ENCODE data around the gene PAX2. TPM values are rescaled to one million over a fixed set of nuclear protein-coding genes. Genes with fewer than 3 reads are reported as not detected.
A peak's percentile ranks its signal among the peaks of the same experiment; 100 is the strongest.

Gene PAX2
- total RNA-seq, 3 donors from 2014 or later, result not detected

- peaks cover 39% of the 10 kb centered on the region for H3K4me1 Mint-ChIP-seq (ENCODE audit: low read depth)
- ATAC-seq (no peak), DNase-seq (no peak)
- peaks cover 90% of the 10 kb centered on the region for H3K27me3 Mint-ChIP-seq (ENCODE audit: low read depth)
- H3K4me3 Mint-ChIP-seq, result no peak overlapping the region
- H3K36me3 Mint-ChIP-seq (ENCODE audit: insufficient read depth), result no peaks in the 10 kb centered on the region
- H3K9me3 Mint-ChIP-seq, result no peaks in the 10 kb centered on the region
Measured at GRCh38 chr10:100740476-100741377, 4.7 kb upstream of the PAX2 start.

GRCh38 chr10:100741378-100742075 lies 3.9 kb upstream of the PAX2 start:
- ATAC-seq (no peak), DNase-seq (no peak)
- peaks cover 89% of the 10 kb centered on the region for H3K27me3 Mint-ChIP-seq (ENCODE audit: low read depth)
- H3K4me1 Mint-ChIP-seq (ENCODE audit: low read depth), result peaks cover 41% of the 10 kb centered on the region
- H3K9me3 Mint-ChIP-seq, result no peaks in the 10 kb centered on the region
- no peaks in the 10 kb centered on the region for H3K36me3 Mint-ChIP-seq (ENCODE audit: insufficient read depth)
- H3K4me3 Mint-ChIP-seq, result no peak overlapping the region

GRCh38 chr10:100742076-100742771 lies 3.2 kb upstream of the PAX2 start:
- no peak overlapping the region for H3K4me3 Mint-ChIP-seq
- peaks cover 42% of the 10 kb centered on the region for H3K4me1 Mint-ChIP-seq (ENCODE audit: low read depth)
- no peaks in the 10 kb centered on the region for H3K9me3 Mint-ChIP-seq
- DNase-seq (no peak), ATAC-seq (no peak)
- H3K36me3 Mint-ChIP-seq (ENCODE audit: insufficient read depth), result no peaks in the 10 kb centered on the region
- H3K27me3 Mint-ChIP-seq (ENCODE audit: low read depth), result peaks cover 89% of the 10 kb centered on the region

DNA sequence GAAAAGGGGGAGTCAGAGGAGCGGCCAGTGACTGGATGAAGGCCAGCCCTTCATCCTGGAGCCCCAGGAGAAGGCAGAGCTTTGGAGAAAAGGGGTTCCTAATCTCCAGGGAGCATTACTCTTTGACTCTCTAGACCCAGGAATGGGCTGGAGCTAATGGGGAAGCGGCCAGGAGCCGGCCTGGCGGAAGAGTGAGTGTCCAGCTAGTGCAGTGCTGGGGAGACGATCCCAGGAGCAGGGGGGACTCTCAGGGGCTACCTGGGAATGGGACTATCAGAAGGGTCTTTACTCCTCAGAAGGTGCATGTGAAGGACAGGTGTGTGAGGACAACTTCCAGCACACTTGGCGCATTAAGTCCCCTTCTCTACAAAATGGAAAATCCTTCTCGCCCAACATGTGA lies 2.4 kb upstream of the PAX2 start:
- Mint-ChIP-seq H3K9me3 (no peaks in the 10 kb centered on the region), H3K36me3 (ENCODE audit: insufficient read depth) (no peaks in the 10 kb centered on the region), H3K27me3 (ENCODE audit: low read depth) (peaks cover 85% of the 10 kb centered on the region), H3K4me3 (no peak overlapping the region), H3K4me1 (ENCODE audit: low read depth) (peaks cover 40% of the 10 kb centered on the region)
- ATAC-seq (no peak), DNase-seq (no peak)

DNA sequence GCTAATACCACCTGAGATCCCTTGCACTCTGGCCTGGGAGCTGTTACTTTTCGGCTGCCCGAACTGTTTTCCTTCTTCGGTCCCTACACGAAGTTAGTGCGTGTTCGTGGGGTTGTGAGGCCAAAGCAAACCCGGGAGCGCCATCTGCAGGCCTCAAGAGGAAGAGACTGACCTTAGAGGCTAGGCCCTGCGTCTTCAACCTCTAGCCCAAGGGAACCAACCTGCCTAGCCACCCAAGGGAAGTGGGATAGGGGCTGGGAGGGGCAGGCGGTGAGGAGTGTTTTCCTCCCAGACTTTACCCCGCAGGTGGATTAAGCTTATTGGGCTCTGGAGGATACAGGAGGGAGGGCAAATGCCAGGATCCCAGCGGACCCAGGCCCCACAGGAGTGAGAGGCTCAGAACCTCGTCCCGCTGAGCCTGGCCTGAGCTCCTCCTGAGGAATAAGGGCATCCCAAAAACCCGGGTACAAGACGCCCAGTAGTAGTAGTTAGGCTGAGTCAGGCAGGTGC lies 1.7 kb upstream of the PAX2 start:
- peaks cover 37% of the 10 kb centered on the region for H3K4me1 Mint-ChIP-seq (ENCODE audit: low read depth)
- H3K9me3 Mint-ChIP-seq, result no peaks in the 10 kb centered on the region
- ATAC-seq, result peak; percentile 65 to 66
- H3K36me3 Mint-ChIP-seq (ENCODE audit: insufficient read depth), result no peaks in the 10 kb centered on the region
- DNase-seq, result peak; percentile 25
- H3K27me3 Mint-ChIP-seq (ENCODE audit: low read depth), result peaks cover 83% of the 10 kb centered on the region
- H3K4me3 Mint-ChIP-seq, result no peak overlapping the region

GRCh38 chr10:100744136-100744986 lies 1.0 kb upstream of the PAX2 start:
- DNase-seq (no peak), ATAC-seq (peak in 1 of 2 donors; percentile 35)
- H3K4me1 Mint-ChIP-seq (ENCODE audit: low read depth), result peaks cover 44% of the 10 kb centered on the region
- H3K36me3 Mint-ChIP-seq (ENCODE audit: insufficient read depth), result no peaks in the 10 kb centered on the region
- no peak overlapping the region for H3K4me3 Mint-ChIP-seq
- H3K9me3 Mint-ChIP-seq, result no peaks in the 10 kb centered on the region
- peaks cover 84% of the 10 kb centered on the region for H3K27me3 Mint-ChIP-seq (ENCODE audit: low read depth)

- H3K4me1 Mint-ChIP-seq (ENCODE audit: low read depth), result peaks cover 42% of the 10 kb centered on the region
- no peaks in the 10 kb centered on the region for H3K9me3 Mint-ChIP-seq
- no peak for ATAC-seq
- no peaks in the 10 kb centered on the region for H3K36me3 Mint-ChIP-seq (ENCODE audit: insufficient read depth)
- H3K27me3 Mint-ChIP-seq (ENCODE audit: low read depth), result peaks cover 83% of the 10 kb centered on the region
- DNase-seq, result no peak
- H3K4me3 Mint-ChIP-seq, result peak overlapping the region; percentile 66
Measured at GRCh38 chr10:100745882-100746783, 751 bp downstream of the PAX2 start.

DNA sequence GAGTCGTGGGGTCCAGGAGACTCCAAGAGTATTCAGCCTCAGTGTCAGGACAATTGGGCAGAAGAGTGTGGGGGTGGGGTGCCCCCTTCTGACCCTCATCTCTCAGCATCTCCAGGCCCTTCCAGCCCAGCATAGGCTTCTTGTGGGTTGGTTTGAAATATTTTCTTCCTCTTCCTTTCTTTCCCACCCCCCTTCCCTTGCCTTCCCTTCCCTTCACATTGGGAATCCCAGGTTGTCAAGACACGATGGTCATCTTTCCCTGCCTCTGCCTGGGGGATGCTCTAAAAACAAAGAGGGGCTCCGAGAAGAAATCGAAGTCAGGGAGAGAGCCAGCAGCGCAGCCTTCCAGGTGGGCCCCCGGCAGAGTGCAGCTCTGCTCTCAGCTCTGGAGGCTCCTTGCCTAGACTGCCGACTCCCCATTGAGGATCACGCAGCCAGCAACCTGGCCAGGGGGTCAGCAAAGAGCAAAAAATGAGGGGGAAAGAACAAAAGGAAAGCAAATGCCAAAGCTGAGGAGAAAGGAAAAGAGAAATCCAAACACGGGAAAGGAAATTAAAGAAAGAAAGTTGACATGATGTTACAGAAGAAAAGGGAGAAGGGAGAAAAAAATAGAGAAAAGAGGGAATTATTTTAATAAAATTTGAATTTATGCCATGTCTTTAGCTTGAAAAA lies 1.5 kb downstream of the PAX2 start:
- peaks cover 42% of the 10 kb centered on the region for H3K4me1 Mint-ChIP-seq (ENCODE audit: low read depth)
- DNase-seq, result no peak

DNA sequence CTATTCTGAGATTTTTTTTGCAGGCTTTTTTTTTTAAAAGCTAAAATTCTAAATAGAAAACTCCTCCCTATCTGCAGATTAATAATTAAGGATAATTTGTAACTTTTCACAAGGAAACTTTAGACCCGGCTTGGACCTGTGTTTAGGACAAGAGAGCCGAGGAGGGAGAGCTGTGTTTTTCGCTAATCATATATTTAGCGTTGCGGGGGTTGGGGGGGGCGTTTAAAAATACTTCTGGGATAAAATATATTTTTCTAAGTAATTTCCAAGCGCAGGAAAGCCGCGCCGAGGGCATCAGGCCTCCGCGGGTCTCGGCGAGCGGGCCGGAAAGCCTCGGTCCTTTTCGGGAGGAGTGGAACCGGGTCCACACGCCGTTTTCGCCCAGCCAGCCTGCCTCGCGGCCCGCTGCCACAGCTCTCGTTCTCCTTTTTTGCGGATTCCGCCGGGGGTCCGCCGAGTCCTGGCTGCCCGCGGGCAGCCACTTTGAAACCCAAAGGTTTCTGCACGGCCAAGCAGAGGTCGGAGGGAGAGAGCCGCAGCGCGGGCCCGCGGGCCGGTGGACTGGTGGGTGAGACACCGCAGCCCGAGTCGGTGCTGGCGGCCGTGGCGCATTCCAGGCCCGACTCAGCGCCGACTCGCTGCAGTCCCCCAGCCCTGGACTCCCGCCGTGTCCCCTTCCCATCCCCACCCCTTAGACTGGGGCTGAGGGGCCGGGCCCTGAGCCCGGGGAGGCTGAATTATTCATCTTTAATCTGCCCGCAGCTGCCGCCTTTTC lies 2.3 kb downstream of the PAX2 start:
- no peak for ATAC-seq
- H3K4me3 Mint-ChIP-seq, result no peak overlapping the region

More for the DNA sequence above, 1.5 kb downstream of the PAX2 start:
- no peaks in the 10 kb centered on the region for H3K9me3 Mint-ChIP-seq
- peaks cover 84% of the 10 kb centered on the region for H3K27me3 Mint-ChIP-seq (ENCODE audit: low read depth)
- no peak for ATAC-seq
- peak overlapping the region; percentile 66 for H3K4me3 Mint-ChIP-seq
- no peaks in the 10 kb centered on the region for H3K36me3 Mint-ChIP-seq (ENCODE audit: insufficient read depth)

GRCh38 chr10:100748231-100749058 lies 3.1 kb downstream of the PAX2 start:
- peak overlapping the region; percentile 23 for H3K4me3 Mint-ChIP-seq
- peaks cover 37% of the 10 kb centered on the region for H3K4me1 Mint-ChIP-seq (ENCODE audit: low read depth)
- H3K9me3 Mint-ChIP-seq, result no peaks in the 10 kb centered on the region
- H3K27me3 Mint-ChIP-seq (ENCODE audit: low read depth), result peaks cover 84% of the 10 kb centered on the region
- DNase-seq (no peak), ATAC-seq (peak in 1 of 2 donors; percentile 15)
- H3K36me3 Mint-ChIP-seq (ENCODE audit: insufficient read depth), result no peaks in the 10 kb centered on the region

More for the DNA sequence above, 2.3 kb downstream of the PAX2 start:
- Mint-ChIP-seq H3K27me3 (ENCODE audit: low read depth) (peaks cover 84% of the 10 kb centered on the region), H3K36me3 (ENCODE audit: insufficient read depth) (no peaks in the 10 kb centered on the region), H3K9me3 (no peaks in the 10 kb centered on the region), H3K4me1 (ENCODE audit: low read depth) (peaks cover 42% of the 10 kb centered on the region)
- no peak for DNase-seq

DNA sequence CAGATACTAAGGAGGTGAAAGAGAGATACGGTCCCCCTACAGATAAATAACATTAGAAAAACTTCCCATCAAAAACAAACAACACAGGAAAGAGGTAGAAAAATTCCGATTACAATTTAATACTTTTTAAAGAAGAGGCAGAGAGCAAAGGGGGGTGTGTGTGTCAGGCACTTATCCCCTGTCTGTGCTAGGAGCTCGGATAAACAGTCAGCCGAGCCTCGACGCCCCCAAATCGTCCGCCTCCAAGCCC lies 3.6 kb downstream of the PAX2 start:
- Mint-ChIP-seq H3K4me1 (ENCODE audit: low read depth) (peaks cover 32% of the 10 kb centered on the region), H3K9me3 (no peaks in the 10 kb centered on the region), H3K27me3 (ENCODE audit: low read depth) (peaks cover 84% of the 10 kb centered on the region), H3K4me3 (no peak overlapping the region), H3K36me3 (ENCODE audit: insufficient read depth) (no peaks in the 10 kb centered on the region)
- no peak for ATAC-seq
- no peak for DNase-seq

Data from activated T-cell treated with anti-CD3 and anti-CD28 coated beads, Interleukin-2, amount 50 U/mL, for 4 hours (primary cell).